WTC11 (cell line): ENCODE results near the gene ARMC9. TPM values are rescaled to one million over a fixed set of nuclear protein-coding genes. Genes with fewer than 3 reads are reported as not detected.

Experiments used
- ATAC-seq: fragments of 200-7000 bp; cut with Tn5 transposase; 2 replicates; pipeline ENCODE4 v1.10.0; 2021; ENCODE audit warnings: mild to moderate bottlenecking, moderate library complexity
- CTCF ChIA-PET: fragments of 300-600 bp; sonication (Branson Sonifier 250); formaldehyde crosslinking; loops from one replicate; lab custom pipeline; 2021; ENCODE audit warnings: antibody characterized with exemption; lab: Charles Lee
- POLR2A ChIA-PET: fragments of 350-600 bp; sonication (Branson Sonifier 250); formaldehyde crosslinking; loops from one replicate; lab custom pipeline; 2021; ENCODE audit warnings: antibody characterized with exemption; lab: Charles Lee
- DNase-seq: peaks from one replicate; pipeline ENCODE4 v3.0.0; 2021; ENCODE audit warnings: low spot score
- H3K27ac Mint-ChIP-seq: 2 replicates; pipeline ENCODE4 v1.8.0; 2021; ENCODE audit warnings: mixed read lengths
- H3K27me3 Mint-ChIP-seq: 2 replicates; pipeline ENCODE4 v1.8.0; 2021; ENCODE audit warnings: low read depth, mild to moderate bottlenecking, moderate library complexity, mixed read lengths
- H3K36me3 Mint-ChIP-seq: 2 replicates; pipeline ENCODE4 v1.8.0; 2021; ENCODE audit warnings: mixed read lengths
- H3K4me1 Mint-ChIP-seq: 2 replicates; pipeline ENCODE4 v1.8.0; 2022; ENCODE audit warnings: mixed read lengths
- H3K4me3 Mint-ChIP-seq: 2 replicates; pipeline ENCODE4 v1.8.0; 2021; ENCODE audit warnings: mild to moderate bottlenecking, moderate library complexity, mixed read lengths
- H3K9me3 Mint-ChIP-seq: 2 replicates; pipeline ENCODE4 v1.8.0; 2021; ENCODE audit warnings: mixed read lengths
- ATF3 ChIP-seq: sonication (generic); formaldehyde crosslinking; conservative IDR thresholded peaks from 2 replicates; pipeline ENCODE4 v1.8.1; 2022; ENCODE audit warnings: mild to moderate bottlenecking, missing genetic modification reagents
- GRHL2 ChIP-seq: fragments of 250-450 bp; sonication (Bioruptor Pico); IDR thresholded peaks from 2 replicates; pipeline ENCODE4 v1.8.0; 2022; ENCODE audit warnings: mild to moderate bottlenecking, moderate library complexity; ENCODE audit not compliant: insufficient replicate concordance, severe bottlenecking
- MLX ChIP-seq: sonication (generic); formaldehyde crosslinking; IDR thresholded peaks from 2 replicates; pipeline ENCODE4 v1.8.1; 2023; ENCODE audit warnings: mild to moderate bottlenecking, missing genetic modification reagents, moderate library complexity
- NFE2L1 ChIP-seq: sonication (generic); formaldehyde crosslinking; IDR thresholded peaks from 2 replicates; pipeline ENCODE4 v1.8.1; 2023; ENCODE audit warnings: missing genetic modification reagents
- NR2C2 ChIP-seq: sonication (generic); formaldehyde crosslinking; IDR thresholded peaks from 2 replicates; pipeline ENCODE4 v1.8.0; 2022; ENCODE audit warnings: mild to moderate bottlenecking, missing genetic modification reagents
- OVOL2 ChIP-seq: fragments of 250-450 bp; sonication (Bioruptor Pico); IDR thresholded peaks from 2 replicates; pipeline ENCODE4 v1.9.0; 2021; ENCODE audit warnings: mild to moderate bottlenecking, borderline replicate concordance
- PRDM15 ChIP-seq: sonication (generic); formaldehyde crosslinking; IDR thresholded peaks from 2 replicates; pipeline ENCODE4 v1.8.0; 2022; ENCODE audit warnings: missing genetic modification reagents
- PREB ChIP-seq: sonication (generic); formaldehyde crosslinking; IDR thresholded peaks from 2 replicates; pipeline ENCODE4 v1.8.1; 2022; ENCODE audit warnings: mild to moderate bottlenecking, missing genetic modification reagents, moderate library complexity, borderline replicate concordance
- SMAD3 ChIP-seq: sonication (generic); formaldehyde crosslinking; IDR thresholded peaks from 2 replicates; pipeline ENCODE4 v1.8.0; 2022; ENCODE audit warnings: missing genetic modification reagents, mild to moderate bottlenecking, borderline replicate concordance
- STAT6 ChIP-seq: sonication (generic); formaldehyde crosslinking; conservative IDR thresholded peaks from 2 replicates; pipeline ENCODE4 v1.8.1; 2023; ENCODE audit warnings: mild to moderate bottlenecking, low read depth, missing genetic modification reagents, moderate library complexity
- TCF7 ChIP-seq: sonication (generic); formaldehyde crosslinking; IDR thresholded peaks from 2 replicates; pipeline ENCODE4 v1.8.0; 2022; ENCODE audit warnings: mild to moderate bottlenecking, low read depth, missing genetic modification reagents, moderate library complexity
- TP53 ChIP-seq: sonication (generic); formaldehyde crosslinking; IDR thresholded peaks from 2 replicates; pipeline ENCODE4 v1.8.1; 2023; ENCODE audit warnings: mild to moderate bottlenecking, missing genetic modification reagents
- USF1 ChIP-seq: sonication (generic); formaldehyde crosslinking; IDR thresholded peaks from 2 replicates; pipeline ENCODE4 v1.8.0; 2022; ENCODE audit warnings: mild to moderate bottlenecking, missing genetic modification reagents
- ZNF121 ChIP-seq: sonication (generic); formaldehyde crosslinking; IDR thresholded peaks from 2 replicates; pipeline ENCODE4 v1.8.0; 2023; ENCODE audit warnings: missing genetic modification reagents
- ZNF138 ChIP-seq: sonication (generic); formaldehyde crosslinking; conservative IDR thresholded peaks from 2 replicates; pipeline ENCODE4 v1.8.1; 2022; ENCODE audit warnings: mild to moderate bottlenecking, moderate library complexity, missing genetic modification reagents
- ZNF219 ChIP-seq: sonication (generic); formaldehyde crosslinking; IDR thresholded peaks from 2 replicates; pipeline ENCODE4 v1.8.0; 2023; ENCODE audit warnings: missing genetic modification reagents, mild to moderate bottlenecking, borderline replicate concordance
- ZNF263 ChIP-seq: sonication (generic); formaldehyde crosslinking; IDR thresholded peaks from 2 replicates; pipeline ENCODE4 v1.8.1; 2022; ENCODE audit warnings: low read depth, mild to moderate bottlenecking, moderate library complexity, missing genetic modification reagents
- ZNF532 ChIP-seq: fragments of 250-450 bp; sonication (Bioruptor Pico); IDR thresholded peaks from 2 replicates; pipeline ENCODE4 v1.9.0; 2021; ENCODE audit warnings: mild to moderate bottlenecking, borderline replicate concordance
- total RNA-seq: library from RNA; stranded (reverse); gene quantifications from 3 replicates; pipeline ENCODE4 v1.2.3, GENCODE V29; 2021

ARMC9 gene
- total RNA-seq, 1 experiment from 2014 or later = 34.9 TPM

- no peak overlapping the region for H3K27ac Mint-ChIP-seq
These were observed 22.4 kb upstream of the ARMC9 start for GRCh38 chr2:231176066-231176465.

More at GRCh38 chr2:231176066-231176465, 22.4 kb upstream of the ARMC9 start:
- ChIA-PET POLR2A (interaction anchor here (0.7 kb wide), 1 partner anchor 140 kb away, joined by 3 read pairs; no protein-coding TSS in a partner anchor), CTCF (interaction anchor here (1.0 kb wide), 2 partner anchors 17 to 72 kb away, joined by 3 read pairs; no protein-coding TSS in a partner anchor)
- H3K27me3 Mint-ChIP-seq = no peaks in the 10 kb centered on the region
- ATAC-seq (no peak; the same call in 1 of the 2 replicates), DNase-seq (no peak)
- no peaks in the 10 kb centered on the region for H3K9me3 Mint-ChIP-seq
- peaks cover 23% of the 10 kb centered on the region for H3K36me3 Mint-ChIP-seq
- peaks cover 8% of the 10 kb centered on the region for H3K4me1 Mint-ChIP-seq
- H3K4me3 Mint-ChIP-seq = no peak overlapping the region
- TF ChIP-seq USF1 (CRISPR knock-in tag) = no peak
- no peak for TF ChIP-seq ZNF138 (CRISPR knock-in tag)
- TF ChIP-seq NFE2L1 (CRISPR knock-in tag) = no peak
- no peak for TF ChIP-seq NR2C2
- TF ChIP-seq SMAD3 (CRISPR knock-in tag) = no peak
- TF ChIP-seq PRDM15 (CRISPR knock-in tag) = no peak
- no peak for TF ChIP-seq TP53 (CRISPR knock-in tag)
- no peak for TF ChIP-seq ZNF263 (CRISPR knock-in tag)
- TF ChIP-seq TCF7 (CRISPR knock-in tag) = no peak
- no peak for TF ChIP-seq ZNF219 (CRISPR knock-in tag)
- TF ChIP-seq OVOL2 = no peak
- no peak for TF ChIP-seq ZNF121 (CRISPR knock-in tag)
- TF ChIP-seq ATF3 = no peak
- TF ChIP-seq MLX = no peak
- TF ChIP-seq PREB (CRISPR knock-in tag) = no peak
- TF ChIP-seq ZNF532 = no peak
- no peak for TF ChIP-seq GRHL2 (CRISPR knock-in tag)
- no peak for TF ChIP-seq STAT6 (CRISPR knock-in tag)
